Esophagus muscularis mucosa (tissue), 4 donors: ENCODE results near the gene ZNF280A. TPM values are rescaled to one million over a fixed set of nuclear protein-coding genes. Genes with fewer than 3 reads are reported as not detected.
"Not testable (repeated sequence)": the region's sequence is repeated elsewhere in the genome, so short reads cannot be mapped to it uniquely, and the experiment has no call there.

ENCODE experiments used
- DNase-seq: peaks from one replicate; pipeline ENCODE4 v3.0.0-alpha.2; 2017; ENCODE audit errors: extremely low spot score
- H3K27ac ChIP-seq, 4 donors: fragments of 200-600 bp; sonication (generic); replicated peaks in 1 of 4; 1 replicate in 3 of 4; 2 replicates in 1 of 4; pipeline ENCODE4 v1.5.1; 2016 to 2019; ENCODE audit warnings: mild to moderate bottlenecking in 1 of 4
- H3K27me3 ChIP-seq, 4 donors: fragments of 200-600 bp; sonication (generic); one replicate each; pipeline versions ENCODE4 v1.5.1 to v1.6.0; 2016 to 2019
- H3K36me3 ChIP-seq, 4 donors: fragments of 200-600 bp; sonication (generic); one replicate each; pipeline ENCODE4 v1.5.1; 2016 to 2019
- H3K4me1 ChIP-seq, 4 donors: fragments of 200-600 bp; sonication (generic); one replicate each; pipeline ENCODE4 v1.5.1; 2016 to 2019
- H3K4me3 ChIP-seq, 4 donors: fragments of 200-600 bp; sonication (generic); 1 replicate in 2 of 4; 2 replicates in 2 of 4; pipeline ENCODE4 v1.5.1; 2016 to 2019; ENCODE audit warnings: mild to moderate bottlenecking in 4 of 4, moderate library complexity in 1 of 4
- H3K9me3 ChIP-seq, 4 donors: fragments of 200-600 bp; sonication (generic); 1 replicate in 3 of 4; 2 replicates in 1 of 4; pipeline ENCODE4 v1.5.1; 2016 to 2019
- CTCF ChIP-seq, 3 experiments: fragments of 200-600 bp in 2 of 3; fragments of 450-650 bp in 1 of 3; sonication (generic) in 2 of 3; IDR thresholded peaks; one replicate each; pipeline ENCODE4 v1.5.1; 2017 to 2019; ENCODE audit warnings: antibody characterized with exemption in 3 of 3, mild to moderate bottlenecking in 2 of 3, moderate library complexity in 1 of 3
- EP300 ChIP-seq: sonication (generic); formaldehyde crosslinking; IDR thresholded peaks from one replicate; pipeline ENCODE4 v1.6.1; 2017; ENCODE audit warnings: antibody characterized with exemption
- POLR2A ChIP-seq: fragments of 450-650 bp; IDR thresholded peaks from one replicate; pipeline ENCODE4 v1.6.1; 2017; ENCODE audit warnings: antibody characterized with exemption, moderate library complexity, mild to moderate bottlenecking, low read depth
- POLR2AphosphoS5 ChIP-seq, 2 donors: sonication (generic); formaldehyde crosslinking; IDR thresholded peaks; one replicate each; pipeline ENCODE4 v1.6.1; 2017; ENCODE audit warnings: antibody characterized with exemption in 2 of 2
- WGBS: methylation state at CpG from one replicate; pipeline ENCODE4 v1.1.5; 2018; 5-methylcytosine and 5-hydroxymethylcytosine counted together
- intact Hi-C: fragments of 100-400 bp; cut with DNase I; formaldehyde crosslinking; loops from one replicate; pipeline ENCODE4 v1.15.1; 2023
- total RNA-seq, 4 donors: library from RNA; depleted of rRNA; stranded (reverse); fragments of >200 nt; gene quantifications; one replicate each; pipeline versions ENCODE4 v1.1.0 to v1.2.1, GENCODE V29; 2016

ZNF280A gene
- total RNA-seq, 4 donors from 2014 or later: not detected

GRCh38 chr22:22478470-22478869 is 41.6 kb downstream of the ZNF280A start:
- Histone ChIP-seq H3K27me3 (no peaks in the 10 kb centered on the region), H3K4me1 (no peaks in the 10 kb centered on the region), H3K9me3 (no peaks in the 10 kb centered on the region), H3K27ac (no peak overlapping the region), H3K36me3 (no peaks in the 10 kb centered on the region), H3K4me3 (no peak overlapping the region)
- intact Hi-C loops: no loop called here
- no peak for TF ChIP-seq POLR2A
- no peak for TF ChIP-seq POLR2AphosphoS5 (IDR thresholded peaks at IDR 0.05)
- TF ChIP-seq EP300: no peak
- TF ChIP-seq CTCF (IDR thresholded peaks at IDR 0.05): no peak
- no peak for DNase-seq

GRCh38 chr22:22474733-22475132 is 45.3 kb downstream of the ZNF280A start:
- intact Hi-C loops: no loop called here
- no peaks in the 10 kb centered on the region for H3K36me3 ChIP-seq
- TF ChIP-seq CTCF (IDR thresholded peaks at IDR 0.05) (no peak), POLR2A (no peak), POLR2AphosphoS5 (IDR thresholded peaks at IDR 0.05) (no peak), EP300 (no peak)
- H3K9me3 ChIP-seq: peaks cover 0 to 3% (median 0%) of the 10 kb centered on the region in 4 donors
- H3K27me3 ChIP-seq: peaks cover 0 to 7% (median 0%) of the 10 kb centered on the region in 4 donors
- H3K27ac ChIP-seq: no peak overlapping the region
- no peaks in the 10 kb centered on the region for H3K4me1 ChIP-seq
- 79% methylated on average over 2 of the region's 2 CpGs for WGBS
- H3K4me3 ChIP-seq: no peak overlapping the region
- no peak for DNase-seq

- H3K4me1 ChIP-seq, H3K27ac ChIP-seq, H3K36me3 ChIP-seq, H3K4me3 ChIP-seq, intact Hi-C loops, DNase-seq, H3K27me3 ChIP-seq: not testable (repeated sequence)
- WGBS: 63% methylated on average over 5 of the region's 5 CpGs
- peaks cover 0 to 26% (median 9%) of the 10 kb centered on the region in 4 donors for H3K9me3 ChIP-seq
These were observed 49.0 kb downstream of the ZNF280A start for GRCh38 chr22:22471104-22471503.

GRCh38 chr22:22469527-22469926 is 50.5 kb downstream of the ZNF280A start:
- WGBS: 67% methylated on average over 2 of the region's 2 CpGs

GRCh38 chr22:22468794-22469469 is 51.1 kb downstream of the ZNF280A start:
- not testable (repeated sequence) for DNase-seq, H3K27ac ChIP-seq, H3K36me3 ChIP-seq, H3K4me1 ChIP-seq, H3K4me3 ChIP-seq
- Histone ChIP-seq H3K27me3 (peaks cover 0 to 29% (median under 1%) of the 10 kb centered on the region in 4 donors), H3K9me3 (peaks cover 0 to 26% (median 9%) of the 10 kb centered on the region in 4 donors)
- 85% methylated on average over 11 of the region's 11 CpGs for WGBS
- intact Hi-C loops: loop anchor here (10.0 kb wide), 1 partner anchor 486 kb away; no protein-coding TSS in a partner anchor

More at GRCh38 chr22:22469527-22469926, 50.5 kb downstream of the ZNF280A start:
- no peak overlapping the region for H3K4me3 ChIP-seq
- no peak overlapping the region for H3K27ac ChIP-seq
- TF ChIP-seq POLR2AphosphoS5 (IDR thresholded peaks at IDR 0.05): no peak
- TF ChIP-seq CTCF (IDR thresholded peaks at IDR 0.05): no peak
- no peak for TF ChIP-seq EP300
- H3K36me3 ChIP-seq: no peaks in the 10 kb centered on the region
- intact Hi-C loops: loop anchor here (10.0 kb wide), 1 partner anchor 485 kb away; no protein-coding TSS in a partner anchor
- no peak for DNase-seq
- peaks cover 0 to 23% (median 0%) of the 10 kb centered on the region in 4 donors for H3K27me3 ChIP-seq
- H3K9me3 ChIP-seq: peaks cover 0 to 26% (median 9%) of the 10 kb centered on the region in 4 donors
- no peaks in the 10 kb centered on the region for H3K4me1 ChIP-seq

- Histone ChIP-seq H3K4me1 (no peaks in the 10 kb centered on the region), H3K27ac (no peak overlapping the region), H3K36me3 (no peaks in the 10 kb centered on the region), H3K9me3 (peaks cover 0 to 26% (median 9%) of the 10 kb centered on the region in 4 donors), H3K4me3 (no peak overlapping the region), H3K27me3 (peaks cover 0 to 47% (median 9%) of the 10 kb centered on the region in 4 donors)
- no peak for DNase-seq
- intact Hi-C loops: loop anchor here (10.0 kb wide), 1 partner anchor 488 kb away; no protein-coding TSS in a partner anchor
- TF ChIP-seq CTCF (IDR thresholded peaks at IDR 0.05) (no peak), POLR2AphosphoS5 (IDR thresholded peaks at IDR 0.05) (no peak), POLR2A (no peak), EP300 (no peak)
- 83% methylated on average over 1 of the region's 1 CpG for WGBS
These were observed 53.0 kb downstream of the ZNF280A start for GRCh38 chr22:22467112-22467511.
